GM23338 (cell line): ENCODE measurements around the gene NOP10. TPM values are rescaled to one million over a fixed set of nuclear protein-coding genes. Genes with fewer than 3 reads are reported as not detected.

Source experiments
- REST ChIP-seq: IDR thresholded peaks from one replicate; pipeline ENCODE4 v1.6.1; 2018; ENCODE audit warnings: antibody characterized with exemption; ENCODE audit not compliant: unreplicated experiment
- ZNF114 ChIP-seq: fragments of 250-450 bp; sonication (Bioruptor Pico); IDR thresholded peaks from 2 replicates; pipeline ENCODE4 v1.5.0; 2020; ENCODE audit warnings: mild to moderate bottlenecking, moderate library complexity
- ZNF331 ChIP-seq: fragments of 250-450 bp; sonication (Bioruptor Pico); IDR thresholded peaks from 2 replicates; pipeline ENCODE4 v1.5.0; 2020; ENCODE audit warnings: low read depth, mild to moderate bottlenecking, moderate library complexity
- microRNA counts: library from miRNA; unstranded; fragments of <30 nt; microRNA quantifications from one replicate; lab custom pipeline; 2017
- microRNA-seq: library from miRNA; unstranded; fragments of <30 nt; microRNA quantifications from one replicate; pipeline ENCODE4, GENCODE V29; 2017
- polyA plus RNA-seq: library from polyadenylated mRNA; unstranded; fragments of >200 nt; fragmentation: Nextera tagmentation; extraction: Ambion mirVana; gene quantifications from 2 replicates; pipeline ENCODE4 v1.2.1, GENCODE V29; 2016
- small RNA-seq: library from RNA; depleted of rRNA; stranded (forward); fragments of <200 nt; gene quantifications from one replicate; pipeline ENCODE3, GENCODE V24; 2014; ENCODE audit warnings: low replicate concordance
- total RNA-seq: library from RNA; depleted of rRNA; stranded (reverse); fragments of >200 nt; shearing (Covaris generic); gene quantifications from 2 replicates; pipeline ENCODE4 v1.2.3, GENCODE V29; 2014; rRNA removed

Gene NOP10
- total and polyA plus RNA-seq, 2 experiments from 2014 or later, result 417 to 718 TPM

DNA sequence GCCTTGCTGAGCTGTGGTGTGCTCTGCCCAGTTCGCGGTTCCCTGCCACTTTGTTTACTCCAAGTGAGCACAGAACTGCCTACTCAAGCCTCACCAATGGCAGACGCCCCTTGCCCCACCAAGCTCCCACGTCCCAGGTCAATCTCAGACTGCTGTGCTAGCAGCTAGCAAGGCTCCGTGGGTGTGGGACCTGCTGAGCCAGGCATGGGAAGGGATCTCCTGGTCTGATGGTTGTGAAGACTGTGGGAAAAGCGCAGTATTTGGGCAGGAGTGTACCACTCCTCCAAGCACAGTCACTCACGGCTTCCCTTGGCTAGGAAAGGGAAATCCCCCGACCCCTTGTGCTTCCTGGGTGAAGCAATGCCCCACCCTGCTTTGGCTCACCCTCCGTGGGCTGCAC lies 50.3 kb downstream of the NOP10 start (continued):
- TF ChIP-seq REST (no peak), ZNF331 (no peak), ZNF114 (no peak)

MicroRNAs within 50 kb of the gene (microRNA counts, 767-probe panel; counts per million panel counts)
- microRNA hsa-miR-1233 (lab: Ali Mortazavi, UCI), result not detected

Small RNA genes lying within 50 kb of the gene (microRNA-seq; reads per million reads assigned to microRNA genes)
- gene MIR1233-1, result not detected

Small RNA genes lying within 50 kb of the gene (small RNA-seq; reads per million reads assigned to genes)
- gene MIR1233-1, result not detected
- not detected for gene RF00019

Other genes with a start within 250 kb of the NOP10 start
- 18.3 and 26.2 TPM in 2 replicates for gene EMC7, start 241.3 kb downstream of the NOP10 start, total RNA-seq
- gene EMC7, start 241.3 kb downstream of the NOP10 start, polyA plus RNA-seq, result 50.0 and 55.1 TPM in 2 replicates
- gene PGBD4, start 241.1 kb downstream of the NOP10 start, total RNA-seq, result 0.39 and 0.66 TPM in 2 replicates
- gene PGBD4, start 241.1 kb downstream of the NOP10 start, polyA plus RNA-seq, result 0.50 and 0.61 TPM in 2 replicates
- gene KATNBL1, start 133.0 kb downstream of the NOP10 start, total RNA-seq, result 60.2 and 68.2 TPM in 2 replicates
- 81.4 and 96.1 TPM in 2 replicates for gene KATNBL1, start 133.0 kb downstream of the NOP10 start, polyA plus RNA-seq
- 118 and 151 TPM in 2 replicates for gene EMC4, start 118.1 kb downstream of the NOP10 start, total RNA-seq
- 194 and 211 TPM in 2 replicates for gene EMC4, start 118.1 kb downstream of the NOP10 start, polyA plus RNA-seq
- 14.1 and 16.1 TPM in 2 replicates for gene SLC12A6, start 5.4 kb downstream of the NOP10 start, total RNA-seq
- 2.4 and 2.5 TPM in 2 replicates for gene SLC12A6, start 5.4 kb downstream of the NOP10 start, polyA plus RNA-seq
- 1.0 and 1.2 TPM in 2 replicates for gene NUTM1, start 179 bp upstream of the NOP10 start, total RNA-seq
- 0.16 and 0.40 TPM in 2 replicates for gene NUTM1, start 179 bp upstream of the NOP10 start, polyA plus RNA-seq
- 16.9 and 36.8 TPM in 2 replicates for gene LPCAT4, start 24.1 kb upstream of the NOP10 start, total RNA-seq
- 49.1 and 50.1 TPM in 2 replicates for gene LPCAT4, start 24.1 kb upstream of the NOP10 start, polyA plus RNA-seq
- gene GOLGA8A, start 94.7 kb upstream of the NOP10 start, total RNA-seq, result 6.1 and 7.1 TPM in 2 replicates
- gene GOLGA8A, start 94.7 kb upstream of the NOP10 start, polyA plus RNA-seq, result 4.1 and 5.0 TPM in 2 replicates
- 30.0 and 50.2 TPM in 2 replicates for gene GOLGA8B, start 240.5 kb upstream of the NOP10 start, total RNA-seq
- 38.7 and 44.9 TPM in 2 replicates for gene GOLGA8B, start 240.5 kb upstream of the NOP10 start, polyA plus RNA-seq